HCT116 (cell line): ENCODE measurements around the gene TPRG1L. TPM values are rescaled to one million over a fixed set of nuclear protein-coding genes. Genes with fewer than 3 reads are reported as not detected.
A peak's percentile ranks its signal among the peaks of the same experiment; 100 is the strongest.

ENCODE experiments used
- ATAC-seq: fragments of 200-7000 bp; cut with Tn5 transposase; 2 replicates; pipeline ENCODE4 v1.9.1; 2020; ENCODE audit warnings: mild to moderate bottlenecking, moderate library complexity
- BruUV-seq: library from RNA; stranded (reverse); fragments of 400-500 nt; replicated peaks from 2 replicates; lab custom pipeline; 2021; lab: Mats Ljungman, UMichigan
- CTCF ChIA-PET: fragments of 300-600 bp; sonication (Branson Sonifier 250); formaldehyde crosslinking; loops from one replicate; lab custom pipeline; 2021; ENCODE audit warnings: antibody characterized with exemption; lab: Charles Lee
- POLR2A ChIA-PET: fragments of 300-600, 350-600 bp; sonication (Branson Sonifier 250); formaldehyde crosslinking; loops from one replicate; lab custom pipeline; 2021; ENCODE audit warnings: antibody characterized with exemption; lab: Charles Lee
- RAD21 ChIA-PET, 2 experiments: fragments of 300-600 bp; sonication (Branson Sonifier 250); formaldehyde crosslinking; loops; one replicate each; lab custom pipeline; 2023; ENCODE audit warnings: low total read pairs in 2 of 2; ENCODE audit not compliant: uncharacterized antibody in 2 of 2, unreplicated experiment in 2 of 2, low non-redundant PET in 1 of 2; lab: Charles Lee
- DNase-seq: peaks from one replicate; pipeline ENCODE4 v3.0.0-alpha.2; 2010; ENCODE audit warnings: low read depth, low spot score
- H2AFZ ChIP-seq: fragments of 200-600 bp; shearing (Covaris generic), sonication (generic); 2 replicates; pipeline ENCODE4 v1.6.1; 2017; ENCODE audit warnings: low read depth, mixed run types, mixed read lengths, antibody characterized with exemption, low read length; ENCODE audit not compliant: poor library complexity, severe bottlenecking
- H3K27ac ChIP-seq: 2 replicates; pipeline ENCODE4 v1.5.1; 2012; ENCODE audit warnings: low read depth, low read length
- H3K27me3 ChIP-seq: fragments of 200-600 bp; sonication (generic); 2 replicates; pipeline ENCODE4 v1.6.1; 2016; ENCODE audit warnings: mixed run types, low read length, mixed read lengths; ENCODE audit not compliant: insufficient read depth
- H3K36me3 ChIP-seq, 2 experiments: fragments of 200-500 bp in 1 of 2; fragments of 200-600 bp in 1 of 2; sonication (Bioruptor generic) in 1 of 2; sonication (generic) in 1 of 2; 2 replicates each; pipeline versions ENCODE4 v1.5.1 to v1.6.1; 2014 to 2016; ENCODE audit warnings: low read length in 2 of 2, inconsistent platforms in 1 of 2, mixed read lengths in 1 of 2, mixed run types in 1 of 2; ENCODE audit not compliant: insufficient read depth in 2 of 2, control insufficient read depth in 1 of 2
- H3K4me1 ChIP-seq, 2 experiments: fragments of 200-600 bp in 1 of 2; sonication (generic) in 1 of 2; 2 replicates each; pipeline versions ENCODE4 v1.5.1 to v1.6.1; 2012 to 2017; ENCODE audit warnings: low read length in 2 of 2, inconsistent platforms in 1 of 2, mild to moderate bottlenecking in 1 of 2, mixed read lengths in 1 of 2, mixed run types in 1 of 2, moderate library complexity in 1 of 2; ENCODE audit not compliant: insufficient read depth in 2 of 2, control insufficient read depth in 1 of 2
- H3K4me2 ChIP-seq: fragments of 200-600 bp; sonication (generic); 2 replicates; pipeline ENCODE4 v1.6.1; 2017; ENCODE audit warnings: mixed run types, low read length, mixed read lengths
- H3K4me3 ChIP-seq, 2 experiments: fragments of 200-600 bp in 1 of 2; sonication (generic) in 1 of 2; replicated peaks in 1 of 2; 2 replicates each; pipeline ENCODE4 v1.5.1; 2011 to 2016; ENCODE audit warnings: low read length in 2 of 2, control low read depth in 1 of 2, low read depth in 1 of 2, mild to moderate bottlenecking in 1 of 2, mixed read lengths in 1 of 2, mixed run types in 1 of 2
- H3K79me2 ChIP-seq: fragments of 200-600 bp; sonication (generic); 2 replicates; pipeline ENCODE4 v1.6.1; 2017; ENCODE audit warnings: mild to moderate bottlenecking, mixed run types, low read length, moderate library complexity, mixed read lengths; ENCODE audit not compliant: insufficient read depth
- H3K9ac ChIP-seq: fragments of 200-600 bp; sonication (generic); 2 replicates; pipeline ENCODE4 v1.6.1; 2016; ENCODE audit warnings: low read length, mixed read lengths
- H3K9me2 ChIP-seq: fragments of 200-600 bp; sonication (generic), shearing (Covaris generic); 2 replicates; pipeline ENCODE4 v1.6.1; 2017; ENCODE audit warnings: mixed run types, mild to moderate bottlenecking, moderate library complexity; ENCODE audit not compliant: insufficient read depth
- H3K9me3 ChIP-seq, 2 experiments: fragments of 200-500 bp in 1 of 2; fragments of 200-600 bp in 1 of 2; sonication (Bioruptor generic) in 1 of 2; sonication (generic) in 1 of 2; 2 replicates each; pipeline ENCODE4 v1.6.1; 2014 to 2017; ENCODE audit warnings: low read length in 2 of 2, mixed read lengths in 2 of 2, inconsistent platforms in 1 of 2, low read depth in 1 of 2, mild to moderate bottlenecking in 1 of 2, mixed run types in 1 of 2, moderate library complexity in 1 of 2; ENCODE audit not compliant: control insufficient read depth in 1 of 2, insufficient read depth in 1 of 2
- H4K20me1 ChIP-seq: fragments of 200-600 bp; sonication (generic), shearing (Covaris generic); 2 replicates; pipeline ENCODE4 v1.6.1; 2017; ENCODE audit warnings: mixed run types, mild to moderate bottlenecking, moderate library complexity; ENCODE audit not compliant: insufficient read depth
- ATF3 ChIP-seq: IDR thresholded peaks from 2 replicates; pipeline ENCODE4 v1.6.1; 2012
- CEBPB ChIP-seq: IDR thresholded peaks from 2 replicates; pipeline ENCODE4 v1.6.1; 2012; ENCODE audit warnings: low read depth
- CTCF ChIP-seq, 3 experiments: fragments of 200-600 bp in 1 of 3; sonication (generic) in 1 of 3; IDR thresholded peaks in 2 of 3; conservative IDR thresholded peaks in 1 of 3; 2 replicates each; pipeline ENCODE4 v1.5.1; 2012 to 2017; ENCODE audit warnings: low read depth in 2 of 3, low read length in 2 of 3, antibody characterized with exemption in 1 of 3, borderline replicate concordance in 1 of 3, control low read depth in 1 of 3, mild to moderate bottlenecking in 1 of 3, mixed read lengths in 1 of 3, mixed run types in 1 of 3, moderate library complexity in 1 of 3; ENCODE audit not compliant: insufficient read depth in 1 of 3
- EGR1 ChIP-seq: IDR thresholded peaks from 2 replicates; pipeline ENCODE4 v1.6.1; 2012; ENCODE audit warnings: low read depth
- ELF1 ChIP-seq: IDR thresholded peaks from 2 replicates; pipeline ENCODE4 v1.6.1; 2012; ENCODE audit warnings: low read depth, borderline replicate concordance
- EZH2 ChIP-seq: fragments of 200-600 bp; sonication (generic); IDR thresholded peaks from 2 replicates; pipeline ENCODE4 v1.6.1; 2017; ENCODE audit warnings: antibody characterized with exemption, mixed run types
- EZH2phosphoT487 ChIP-seq: fragments of 200-600 bp; IDR thresholded peaks from 2 replicates; pipeline ENCODE4 v1.6.1; 2018; ENCODE audit warnings: antibody characterized with exemption, borderline replicate concordance
- FOSL1 ChIP-seq: IDR thresholded peaks from 2 replicates; pipeline ENCODE4 v1.6.1; 2012; ENCODE audit warnings: low read depth
- MAX ChIP-seq: IDR thresholded peaks from 2 replicates; pipeline ENCODE4 v1.6.1; 2012
- POLR2A ChIP-seq: IDR thresholded peaks from 2 replicates; pipeline ENCODE4 v1.7.0; 2011; ENCODE audit warnings: borderline replicate concordance; ENCODE audit not compliant: insufficient read depth, insufficient read length; ENCODE audit errors: extremely low read depth
- POLR2AphosphoS5 ChIP-seq: IDR thresholded peaks from 2 replicates; pipeline ENCODE4 v1.6.1; 2011; ENCODE audit warnings: mild to moderate bottlenecking, low read depth, low read length, moderate library complexity
- REST ChIP-seq: IDR thresholded peaks from 2 replicates; pipeline ENCODE4 v1.6.1; 2012; ENCODE audit warnings: low read depth
- SP1 ChIP-seq: IDR thresholded peaks from 2 replicates; pipeline ENCODE4 v1.6.1; 2012; ENCODE audit warnings: low read depth
- TCF7L2 ChIP-seq: IDR thresholded peaks from 2 replicates; pipeline ENCODE4 v1.7.0; 2011; ENCODE audit warnings: borderline replicate concordance, inconsistent platforms; ENCODE audit not compliant: insufficient read depth, insufficient read length; ENCODE audit errors: extremely low read depth
- YY1 ChIP-seq: IDR thresholded peaks from 2 replicates; pipeline ENCODE4 v1.6.1; 2011; ENCODE audit warnings: low read length, low read depth, moderate library complexity, mild to moderate bottlenecking; ENCODE audit not compliant: insufficient replicate concordance; ENCODE audit errors: extremely low read depth
- ZBTB33 ChIP-seq: IDR thresholded peaks from 2 replicates; pipeline ENCODE4 v1.6.1; 2011; ENCODE audit warnings: mild to moderate bottlenecking, low read length, moderate library complexity; ENCODE audit not compliant: insufficient replicate concordance; ENCODE audit errors: extremely low read depth
- ZFX ChIP-seq: fragments of 450-650 bp; IDR thresholded peaks from 2 replicates; pipeline ENCODE4 v1.6.1; 2017
- ZNF274 ChIP-seq: fragments of 200-500 bp; sonication (Bioruptor generic); IDR thresholded peaks from 2 replicates; pipeline ENCODE4 v1.6.1; 2014; ENCODE audit warnings: mild to moderate bottlenecking, low read depth, low read length, inconsistent platforms
- intact Hi-C: fragments of 100-400 bp; cut with micrococcal nuclease; formaldehyde crosslinking; loops from 2 replicates; pipeline ENCODE4 v1.10.0; 2022
- total RNA-seq: library from RNA; stranded (reverse); gene quantifications from one replicate; pipeline ENCODE4 v1.2.1, GENCODE V29; 2021; ENCODE audit not compliant: unreplicated experiment

TPRG1L gene
- total RNA-seq, 1 experiment from 2014 or later: 25.6 TPM

- peak overlapping the region; percentile 63 for H3K4me2 ChIP-seq
- peak; percentile 49 for DNase-seq
- no peaks in the 10 kb centered on the region for H3K27me3 ChIP-seq
- H3K9ac ChIP-seq: peak overlapping the region; percentile 33; the same call in 1 of the 2 replicates
- no peaks in the 10 kb centered on the region for H3K36me3 ChIP-seq
- no peak overlapping the region for H3K27ac ChIP-seq
- peaks cover 25 to 56% of the 10 kb centered on the region in 2 experiments for H3K4me1 ChIP-seq
- no peaks in the 10 kb centered on the region for H3K9me3 ChIP-seq
- intact Hi-C loops: loop anchor here (5.0 kb wide), 1 partner anchor 234 kb away; the partner anchor contains the start of gene C1orf174
- ChIA-PET RAD21 (no interaction called here), CTCF (no interaction called here), POLR2A (interaction anchor here (0.6 kb wide), 1 partner anchor 98 kb away, joined by 4 read pairs; no protein-coding TSS in a partner anchor)
- H4K20me1 ChIP-seq: no peaks in the 10 kb centered on the region
- ATAC-seq: peak; percentile 90
- peaks cover 63% of the 10 kb centered on the region; the same call in 1 of the 2 replicates for H3K79me2 ChIP-seq
- H2AFZ ChIP-seq: no peak overlapping the region
- BruUV-seq: no TSS peak
- H3K9me2 ChIP-seq: no peaks in the 10 kb centered on the region
- no peak overlapping the region for H3K4me3 ChIP-seq
- TF ChIP-seq EZH2: no peak
- no peak for TF ChIP-seq ZNF274
- no peak for TF ChIP-seq ZFX
- TF ChIP-seq MAX: peak; percentile 93
- no peak for TF ChIP-seq SP1
- TF ChIP-seq CTCF (IDR thresholded peaks at IDR 0.05 in 2 of 3, conservative IDR thresholded peaks at IDR 0.05 in 1 of 3; ENCODE audit: borderline replicate concordance in 1 of 3, insufficient read depth in 1 of 3, low read depth in 2 of 3, low read length in 2 of 3): no peak
- TF ChIP-seq ELF1: no peak
- peak; percentile 33; the same call in 1 of the 2 replicates for TF ChIP-seq POLR2AphosphoS5
- no peak for TF ChIP-seq ATF3
- TF ChIP-seq TCF7L2: peak; percentile 52
- no peak for TF ChIP-seq EGR1
- TF ChIP-seq REST: no peak
- TF ChIP-seq FOSL1: no peak
- TF ChIP-seq EZH2phosphoT487: no peak
- no peak for TF ChIP-seq CEBPB
- no peak for TF ChIP-seq ZBTB33
- TF ChIP-seq YY1: no peak
- TF ChIP-seq POLR2A: no peak
Observed at GRCh38 chr1:3668585-3669300, 43.9 kb downstream of the TPRG1L start.
